ENCODE results near the gene MRPL18.
A peak's percentile ranks its signal among the peaks of the same experiment; 100 is the strongest.
"Not testable (repeated sequence)": the region's sequence is repeated elsewhere in the genome, so short reads cannot be mapped to it uniquely, and the experiment has no call there.

The MRPL18 gene

GRCh38 chr6:159777240-159777904 lies 12.9 kb upstream of the MRPL18 start:
- DNase-seq, result no peak

- DNase-seq, result no peak
Observed at GRCh38 chr6:159778131-159778530, 12.1 kb upstream of the MRPL18 start.

GRCh38 chr6:159778542-159779103 lies 11.6 kb upstream of the MRPL18 start:
- DNase-seq, result no peak

- DNase-seq, result no peak
Observed at GRCh38 chr6:159788276-159788675, 2.0 kb upstream of the MRPL18 start.

- peak; percentile 49 for DNase-seq
Observed at GRCh38 chr6:159788753-159789376, 1.4 kb upstream of the MRPL18 start.

GRCh38 chr6:159789377-159790148 lies 704 bp upstream of the MRPL18 start, which contains the start of gene TCP1:
TSS of gene TCP1 (minus strand) at chr6:159789602. CDS start at chr6:159789468, 134 bp downstream.
- peak; percentile 100 for DNase-seq

- DNase-seq, result no peak
Observed at GRCh38 chr6:159790956-159791598, 810 bp downstream of the MRPL18 start.

- DNase-seq, result not testable (repeated sequence)
Observed at GRCh38 chr6:159794976-159795375, 4.7 kb downstream of the MRPL18 start.

GRCh38 chr6:159797554-159797953 lies 7.3 kb downstream of the MRPL18 start:
- no peak for DNase-seq

- DNase-seq, result no peak
Observed at GRCh38 chr6:159800141-159800865, 10.0 kb downstream of the MRPL18 start, which contains the start of gene PNLDC1. TSS of gene PNLDC1 (plus strand) at chr6:159800276. CDS start at chr6:159800308, 32 bp downstream.

GRCh38 chr6:159801935-159802334 lies 11.7 kb downstream of the MRPL18 start:
- no peak for DNase-seq

GRCh38 chr6:159804504-159804903 lies 14.2 kb downstream of the MRPL18 start:
- no peak for DNase-seq

GRCh38 chr6:159805440-159806020 lies 15.3 kb downstream of the MRPL18 start:
- DNase-seq, result no peak

GRCh38 chr6:159806021-159806458 lies 15.8 kb downstream of the MRPL18 start:
- no peak for DNase-seq

- DNase-seq, result no peak
Observed at GRCh38 chr6:159807150-159807858, 17.0 kb downstream of the MRPL18 start.

- no peak for DNase-seq
Observed at GRCh38 chr6:159808647-159809046, 18.4 kb downstream of the MRPL18 start.

- no peak for DNase-seq
Observed at GRCh38 chr6:159809149-159809548, 18.9 kb downstream of the MRPL18 start.

GRCh38 chr6:159813781-159814180 lies 23.5 kb downstream of the MRPL18 start:
- no peak for DNase-seq

GRCh38 chr6:159815410-159815809 lies 25.1 kb downstream of the MRPL18 start:
- no peak for DNase-seq

- DNase-seq, result not testable (repeated sequence)
Observed at GRCh38 chr6:159816775-159817174, 26.5 kb downstream of the MRPL18 start.

Data from right hindlimb (tissue), 1 donor.